BLaER1 treated with 17β-estradiol and CSF1 and Interleukin-3, amounts not matched to agents 10 nM and 100 nM (cell line): ENCODE results near the gene OR2AE1.
"Not testable (repeated sequence)": the region's sequence is repeated elsewhere in the genome, so short reads cannot be mapped to it uniquely, and the experiment has no call there.

ENCODE experiments used
- H3K27ac ChIP-seq, 11 experiments: shearing (Covaris generic); formaldehyde crosslinking; 2 replicates each; pipeline ENCODE4 v1.8.1; 2022
- H3K27me3 ChIP-seq, 11 experiments: shearing (Covaris generic); formaldehyde crosslinking; 2 replicates each; pipeline ENCODE4 v1.8.1; 2022
- H3K36me3 ChIP-seq, 11 experiments: shearing (Covaris generic); formaldehyde crosslinking; 2 replicates each; pipeline ENCODE4 v1.8.1; 2022
- H3K4me1 ChIP-seq, 10 experiments: shearing (Covaris generic); formaldehyde crosslinking; 2 replicates each; pipeline ENCODE4 v1.8.1; 2022
- H3K4me2 ChIP-seq, 11 experiments: shearing (Covaris generic); formaldehyde crosslinking; 2 replicates each; pipeline ENCODE4 v1.8.1; 2022
- H3K4me3 ChIP-seq, 10 experiments: shearing (Covaris generic); formaldehyde crosslinking; 2 replicates each; pipeline ENCODE4 v1.8.1; 2022
- H3K9ac ChIP-seq, 11 experiments: shearing (Covaris generic); formaldehyde crosslinking; 2 replicates each; pipeline ENCODE4 v1.8.1; 2022
- H3K9me3 ChIP-seq, 11 experiments: shearing (Covaris generic); formaldehyde crosslinking; replicated peaks in 1 of 11; 2 replicates each; pipeline ENCODE4 v1.8.1; 2022
- H4K20me1 ChIP-seq, 11 experiments: shearing (Covaris generic); formaldehyde crosslinking; 2 replicates each; pipeline ENCODE4 v1.8.1; 2022
- Cebpa-rat ChIP-seq, 11 experiments: shearing (Covaris generic); IDR thresholded peaks; 2 replicates each; pipeline ENCODE4 v1.8.1; 2022

Gene OR2AE1

GRCh38 chr7:99876491-99876890 is 342 bp downstream of the OR2AE1 start:
- H3K27ac ChIP-seq: no peak overlapping the region
- H4K20me1 ChIP-seq: no peaks in the 10 kb centered on the region
- H3K9ac ChIP-seq: no peak overlapping the region
- no peaks in the 10 kb centered on the region for H3K4me1 ChIP-seq
- H3K4me3 ChIP-seq: no peak overlapping the region
- no peak for TF ChIP-seq Cebpa-rat (IDR thresholded peaks at IDR 0.05)
- H3K27me3 ChIP-seq: no peaks in the 10 kb centered on the region
- no peaks in the 10 kb centered on the region for H3K36me3 ChIP-seq
- no peaks in the 10 kb centered on the region for H3K9me3 ChIP-seq
- H3K4me2 ChIP-seq: no peak overlapping the region

DNA sequence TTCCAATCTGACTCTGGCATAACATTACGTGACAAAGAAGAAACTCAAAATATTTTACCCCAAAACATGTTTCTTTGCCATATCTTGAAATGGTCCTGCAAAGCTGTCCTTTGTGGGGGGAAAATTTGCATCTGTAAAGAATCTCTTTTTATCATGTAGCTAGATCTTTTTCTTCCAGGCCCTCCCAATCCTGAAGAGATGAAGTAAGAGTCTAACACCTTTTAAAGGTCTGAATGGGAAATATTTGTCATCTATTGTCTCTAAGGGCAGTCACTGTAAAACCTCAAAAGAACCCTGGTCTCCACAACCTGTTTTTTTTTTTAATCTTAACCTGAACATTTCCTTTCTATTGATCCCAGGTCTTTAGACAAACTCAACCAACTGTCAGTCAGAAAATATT is 8.6 kb downstream of the OR2AE1 start:
- Histone ChIP-seq H3K4me1 (no peaks in the 10 kb centered on the region), H4K20me1 (no peaks in the 10 kb centered on the region), H3K27ac (no peak overlapping the region)

DNA sequence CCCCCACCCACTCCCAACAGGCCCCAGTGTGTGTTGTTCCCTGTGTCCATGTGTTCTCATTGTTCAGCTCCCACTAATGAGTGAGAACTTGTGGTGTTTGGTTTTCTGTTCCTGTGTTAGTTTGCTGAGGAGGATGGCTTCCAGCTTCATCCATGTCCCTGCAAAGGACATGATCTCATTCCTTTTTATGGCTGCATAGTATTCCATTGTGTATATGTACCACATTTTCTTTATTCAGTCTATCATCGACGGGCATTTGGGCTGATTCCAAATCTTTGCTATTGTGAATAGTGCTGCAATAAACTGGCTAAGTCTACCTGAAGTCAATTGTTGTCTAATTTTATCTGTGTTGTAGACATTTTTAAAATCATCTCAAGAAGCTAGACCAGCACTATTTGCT is 9.4 kb downstream of the OR2AE1 start:
- not testable (repeated sequence) for H3K36me3 ChIP-seq

More for the DNA sequence above, 8.6 kb downstream of the OR2AE1 start:
- Histone ChIP-seq H3K27me3 (no peaks in the 10 kb centered on the region), H3K9ac (no peak overlapping the region), H3K9me3 (no peaks in the 10 kb centered on the region), H3K4me2 (no peak overlapping the region), H3K36me3 (no peaks in the 10 kb centered on the region), H3K4me3 (no peak overlapping the region)
- TF ChIP-seq Cebpa-rat (IDR thresholded peaks at IDR 0.05): no peak

DNA sequence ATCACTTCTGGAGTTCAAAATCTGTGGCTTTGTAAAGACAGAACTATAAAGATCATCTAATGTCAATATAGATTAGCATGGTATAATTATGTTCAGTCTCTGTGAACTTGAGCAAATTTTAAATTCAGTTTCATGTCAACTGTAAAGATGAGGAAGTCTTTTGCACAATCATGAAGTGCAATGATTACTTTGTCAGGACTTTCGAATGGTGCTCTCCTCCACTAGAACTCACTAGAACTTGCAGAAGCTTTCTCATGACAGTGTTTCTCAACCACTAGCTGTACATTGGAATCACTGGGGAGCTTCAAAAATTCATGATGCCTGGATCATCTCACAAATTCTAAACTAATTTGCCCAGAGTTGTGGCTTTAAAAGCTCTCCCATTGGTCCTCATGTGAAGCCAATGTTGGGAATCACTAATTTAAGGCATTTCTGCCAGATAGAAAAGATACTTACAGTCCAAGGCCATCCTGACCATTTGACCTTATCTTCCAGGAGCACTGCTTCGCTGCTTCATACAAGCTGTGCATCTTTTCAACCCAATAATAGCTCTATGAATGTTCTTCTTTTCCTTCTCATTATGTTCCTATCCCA is 12.9 kb downstream of the OR2AE1 start:
- Histone ChIP-seq H3K36me3 (no peaks in the 10 kb centered on the region), H3K4me1 (no peaks in the 10 kb centered on the region), H3K27me3 (no peaks in the 10 kb centered on the region), H3K9ac (no peak overlapping the region), H3K4me2 (no peak overlapping the region), H4K20me1 (no peaks in the 10 kb centered on the region), H3K4me3 (no peak overlapping the region), H3K27ac (no peak overlapping the region), H3K9me3 (no peaks in the 10 kb centered on the region)
- TF ChIP-seq Cebpa-rat (IDR thresholded peaks at IDR 0.05): no peak

More for the DNA sequence above, 9.4 kb downstream of the OR2AE1 start:
- H3K9me3 ChIP-seq, H3K9ac ChIP-seq, H3K27me3 ChIP-seq, H3K27ac ChIP-seq, H4K20me1 ChIP-seq, H3K4me1 ChIP-seq, H3K4me3 ChIP-seq, H3K4me2 ChIP-seq: not testable (repeated sequence)

- no peak for TF ChIP-seq Cebpa-rat (IDR thresholded peaks at IDR 0.05)
- no peaks in the 10 kb centered on the region for H4K20me1 ChIP-seq
- no peak overlapping the region for H3K4me2 ChIP-seq
- no peaks in the 10 kb centered on the region for H3K36me3 ChIP-seq
- no peak overlapping the region for H3K4me3 ChIP-seq
- no peak overlapping the region for H3K9ac ChIP-seq
- H3K9me3 ChIP-seq: no peaks in the 10 kb centered on the region
- H3K27ac ChIP-seq: no peak overlapping the region
- no peaks in the 10 kb centered on the region for H3K27me3 ChIP-seq
- no peaks in the 10 kb centered on the region for H3K4me1 ChIP-seq
Measured at GRCh38 chr7:99860281-99861127, 16.3 kb downstream of the OR2AE1 start.

DNA sequence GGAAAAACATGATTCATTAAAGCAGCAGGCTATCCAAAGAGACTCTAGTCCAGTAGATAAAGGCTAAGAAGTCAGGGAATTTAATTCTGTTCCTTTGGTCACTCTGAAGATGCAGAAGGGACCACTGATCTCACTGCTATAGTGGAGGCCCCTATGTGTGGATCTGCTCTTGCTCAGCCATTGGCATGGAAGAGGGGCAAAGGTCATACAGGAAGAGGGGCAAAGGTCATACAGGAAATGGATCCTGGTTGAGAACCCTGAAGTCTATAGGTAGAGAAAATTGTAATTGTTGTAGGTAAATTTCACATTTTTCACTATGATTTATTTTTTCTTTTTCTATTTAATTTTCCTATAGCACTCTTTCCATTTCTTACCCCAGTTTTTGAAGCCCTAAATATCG is 21.6 kb downstream of the OR2AE1 start:
- Histone ChIP-seq H3K4me1 (no peaks in the 10 kb centered on the region), H3K9me3 (no peaks in the 10 kb centered on the region), H3K4me2 (no peak overlapping the region), H3K27me3 (no peaks in the 10 kb centered on the region), H4K20me1 (no peaks in the 10 kb centered on the region), H3K4me3 (no peak overlapping the region), H3K9ac (no peak overlapping the region), H3K27ac (no peak overlapping the region), H3K36me3 (no peaks in the 10 kb centered on the region)
- TF ChIP-seq Cebpa-rat (IDR thresholded peaks at IDR 0.05): no peak

DNA sequence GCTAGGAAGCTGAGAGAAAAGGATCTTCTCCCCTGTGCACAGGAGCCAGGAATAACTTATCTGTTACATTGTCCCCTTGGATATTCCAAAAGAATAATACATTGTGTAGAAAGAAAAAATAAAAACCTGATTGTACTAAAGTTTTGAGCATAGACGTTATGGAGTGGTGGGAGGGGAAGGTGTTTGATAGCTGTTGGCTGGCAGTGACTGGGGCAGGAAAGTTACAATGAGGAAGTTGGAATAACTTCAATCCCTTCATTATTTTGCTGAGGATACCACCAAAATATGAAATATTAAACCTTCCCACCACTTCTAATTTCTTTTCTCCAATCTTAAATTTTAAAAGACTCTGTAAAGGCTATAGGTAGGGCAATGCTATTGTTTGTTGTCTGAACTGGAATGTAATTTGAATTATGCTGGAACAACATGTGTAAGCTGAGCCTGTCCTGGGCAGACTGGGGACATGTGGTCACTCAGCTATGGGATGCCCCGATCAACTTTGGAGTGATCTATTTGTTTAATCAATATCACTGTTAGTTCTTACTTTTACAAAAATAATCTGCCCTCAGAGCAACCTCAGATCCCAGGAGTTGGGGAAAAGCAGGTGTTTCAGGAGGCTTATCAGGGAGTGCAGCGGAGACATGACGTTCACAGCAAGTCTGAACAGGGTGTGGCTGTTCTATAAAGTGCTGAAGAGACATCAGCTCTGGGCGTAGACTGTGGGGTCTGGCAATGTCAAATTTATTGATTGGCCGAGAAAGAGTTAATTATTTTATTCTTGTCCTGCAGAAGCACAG is 28.2 kb downstream of the OR2AE1 start:
- no peaks in the 10 kb centered on the region for H3K36me3 ChIP-seq
- no peak overlapping the region for H3K4me2 ChIP-seq
- H3K27ac ChIP-seq: no peak overlapping the region
- H3K4me1 ChIP-seq: no peaks in the 10 kb centered on the region
- H3K27me3 ChIP-seq: no peaks in the 10 kb centered on the region
- H3K9ac ChIP-seq: no peak overlapping the region
- no peaks in the 10 kb centered on the region for H3K9me3 ChIP-seq
- TF ChIP-seq Cebpa-rat (IDR thresholded peaks at IDR 0.05): no peak
- H3K4me3 ChIP-seq: no peak overlapping the region
- no peaks in the 10 kb centered on the region for H4K20me1 ChIP-seq

DNA sequence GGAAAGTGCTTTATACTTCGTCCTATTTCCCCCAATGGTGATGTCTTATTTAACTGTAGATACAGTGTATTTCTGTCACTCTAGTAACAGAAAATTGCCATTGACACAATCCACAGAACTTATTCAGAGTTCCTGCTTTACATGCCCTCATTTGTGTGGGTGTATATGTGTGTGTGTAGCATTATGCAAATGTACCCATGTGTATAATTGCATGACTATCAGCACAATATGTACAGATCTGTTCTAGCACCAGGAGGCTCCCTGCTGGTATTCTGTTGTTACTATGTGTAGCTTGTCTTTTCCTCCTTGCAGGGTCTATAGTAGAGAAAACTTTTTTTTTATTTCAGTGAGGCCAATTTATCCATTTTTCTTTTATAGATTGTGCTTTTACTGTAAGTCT is 32.5 kb downstream of the OR2AE1 start:
- Histone ChIP-seq H3K4me2 (no peak overlapping the region), H3K4me3 (no peak overlapping the region), H3K27me3 (no peaks in the 10 kb centered on the region), H3K4me1 (no peaks in the 10 kb centered on the region), H3K9ac (no peak overlapping the region), H3K27ac (no peak overlapping the region), H3K9me3 (no peaks in the 10 kb centered on the region), H4K20me1 (no peaks in the 10 kb centered on the region), H3K36me3 (no peaks in the 10 kb centered on the region)
- no peak for TF ChIP-seq Cebpa-rat (IDR thresholded peaks at IDR 0.05)

DNA sequence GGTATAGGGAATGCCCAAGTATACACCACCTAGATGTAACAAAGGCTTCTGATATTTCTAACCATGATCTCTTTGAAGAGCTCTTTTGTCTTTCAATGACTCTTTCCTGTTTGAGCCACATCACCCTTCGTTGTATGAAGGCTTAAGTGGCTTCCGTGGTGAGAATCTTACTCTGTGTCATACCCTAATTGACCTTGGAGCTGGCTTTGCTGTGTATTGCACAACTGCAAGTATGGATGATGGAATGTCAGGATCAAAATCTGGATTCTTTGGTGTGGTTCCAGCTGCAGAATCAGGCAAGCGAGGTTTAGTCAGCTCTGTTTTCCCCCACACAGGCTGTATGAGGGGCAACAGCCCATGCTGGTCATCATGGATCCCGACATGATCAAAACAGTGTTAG is 33.0 kb downstream of the OR2AE1 start:
- Histone ChIP-seq H4K20me1 (no peaks in the 10 kb centered on the region), H3K9me3 (no peaks in the 10 kb centered on the region), H3K9ac (no peak overlapping the region), H3K27me3 (no peaks in the 10 kb centered on the region), H3K4me1 (no peaks in the 10 kb centered on the region), H3K4me2 (no peak overlapping the region), H3K27ac (no peak overlapping the region), H3K4me3 (no peak overlapping the region), H3K36me3 (no peaks in the 10 kb centered on the region)
- TF ChIP-seq Cebpa-rat (IDR thresholded peaks at IDR 0.05): 0 out of 22 replicates have a peak, but pooled peaks of 1 of the 11 experiments have one; percentile 9
